Stimulated activated effector memory CD8-positive, alpha-beta T cell treated with anti-CD3 and anti-CD28 coated beads, Interleukin-12 subunit alpha, Interleukin-12 subunit beta, amount 100 ng/mL, for 72 hours (primary cell): ENCODE data around the gene SLC2A3.
"Not testable (repeated sequence)": the region's sequence is repeated elsewhere in the genome, so short reads cannot be mapped to it uniquely, and the experiment has no call there.

ENCODE experiments used
- ATAC-seq: fragments of 150-1000 bp; cut with Tn5 transposase; 2 replicates; pipeline ENCODE4 v1.10.0; 2021
- DNase-seq, 2 donors: peaks; one replicate each; pipeline ENCODE4 v3.0.0; 2021 to 2022; ENCODE audit warnings: low spot score in 2 of 2
- H3K27ac Mint-ChIP-seq: one replicate; pipeline ENCODE4 v1.8.0; 2022; ENCODE audit warnings: mild to moderate bottlenecking, mixed read lengths
- H3K36me3 Mint-ChIP-seq: one replicate; pipeline ENCODE4 v1.8.0; 2022; ENCODE audit warnings: mild to moderate bottlenecking, mixed read lengths
- H3K4me1 Mint-ChIP-seq: one replicate; pipeline ENCODE4 v1.8.0; 2022; ENCODE audit warnings: mixed read lengths
- H3K4me3 Mint-ChIP-seq: one replicate; pipeline ENCODE4 v1.8.0; 2022; ENCODE audit warnings: mild to moderate bottlenecking, mixed read lengths
- H3K9me3 Mint-ChIP-seq: one replicate; pipeline ENCODE4 v1.8.0; 2022; ENCODE audit warnings: mixed read lengths

The SLC2A3 gene

DNA sequence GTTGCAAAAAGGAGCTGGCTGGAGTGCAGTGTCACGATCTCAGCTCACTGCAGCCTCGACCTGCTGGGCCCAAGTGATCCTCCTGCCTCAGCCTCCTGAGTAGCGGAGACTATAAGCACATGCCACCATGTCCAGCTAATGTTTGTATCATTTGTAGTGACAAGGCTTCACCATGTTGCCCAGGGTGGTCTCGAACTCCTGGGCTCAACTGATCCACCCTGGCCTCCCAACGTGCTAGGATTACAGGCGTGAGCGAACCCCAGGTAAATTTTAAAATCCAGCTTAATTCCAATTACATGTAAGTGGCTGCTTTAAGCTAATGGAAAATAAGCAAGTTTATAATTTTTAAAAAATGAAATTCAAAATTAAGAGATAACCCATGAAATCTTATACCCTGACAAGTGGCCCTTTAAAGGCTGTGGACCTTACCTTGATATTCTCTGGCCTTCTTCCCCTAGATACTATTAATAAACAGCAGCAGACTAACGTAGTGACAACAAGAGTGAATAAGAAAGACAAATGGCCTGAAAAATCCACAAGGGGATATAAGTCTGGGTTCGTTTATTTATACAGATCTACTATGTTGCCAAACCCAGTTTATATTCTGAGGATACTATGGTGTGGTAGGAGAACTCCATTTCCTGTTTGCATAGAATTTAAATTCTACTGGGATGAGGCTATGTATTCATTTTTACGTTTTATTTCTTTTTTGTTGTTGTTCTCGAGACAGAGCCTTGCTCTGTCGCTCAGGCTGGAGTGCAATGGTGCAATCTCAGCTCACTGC lies 25.6 kb upstream of the SLC2A3 start:
- no peak for DNase-seq
- Mint-ChIP-seq H3K4me3 (peak overlapping the region; percentile 75), H3K27ac (peak overlapping the region; percentile 75), H3K9me3 (no peaks in the 10 kb centered on the region), H3K4me1 (peaks cover 40% of the 10 kb centered on the region), H3K36me3 (peaks cover 42% of the 10 kb centered on the region)
- no peak for ATAC-seq

DNA sequence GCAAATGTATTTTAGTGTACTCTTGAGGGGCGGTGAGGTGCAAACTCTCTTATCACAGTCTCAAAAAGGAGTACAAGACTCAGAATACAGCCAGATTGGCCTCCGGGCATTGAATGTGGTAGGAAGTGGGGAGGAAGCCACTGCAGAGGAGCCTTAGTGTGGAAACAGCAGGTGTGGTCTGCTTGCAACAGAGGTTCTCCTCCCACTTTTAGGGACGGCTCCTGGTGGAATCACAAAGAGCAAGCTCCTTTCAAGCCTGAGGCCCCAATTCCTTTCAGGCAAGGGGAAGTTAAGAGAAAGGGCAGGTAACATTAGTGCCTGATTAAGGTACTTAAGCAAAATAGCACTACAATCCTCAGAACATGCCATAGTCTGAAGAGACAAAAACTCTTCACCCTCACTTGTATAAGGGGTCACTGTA lies 23.7 kb upstream of the SLC2A3 start:
- Mint-ChIP-seq H3K27ac (peak overlapping the region; percentile 75), H3K4me1 (peaks cover 38% of the 10 kb centered on the region), H3K36me3 (peaks cover 26% of the 10 kb centered on the region), H3K4me3 (peak overlapping the region; percentile 75), H3K9me3 (no peaks in the 10 kb centered on the region)
- ATAC-seq (peak; percentile 51), DNase-seq (peak in 1 of 2 donors; percentile 72)

DNA sequence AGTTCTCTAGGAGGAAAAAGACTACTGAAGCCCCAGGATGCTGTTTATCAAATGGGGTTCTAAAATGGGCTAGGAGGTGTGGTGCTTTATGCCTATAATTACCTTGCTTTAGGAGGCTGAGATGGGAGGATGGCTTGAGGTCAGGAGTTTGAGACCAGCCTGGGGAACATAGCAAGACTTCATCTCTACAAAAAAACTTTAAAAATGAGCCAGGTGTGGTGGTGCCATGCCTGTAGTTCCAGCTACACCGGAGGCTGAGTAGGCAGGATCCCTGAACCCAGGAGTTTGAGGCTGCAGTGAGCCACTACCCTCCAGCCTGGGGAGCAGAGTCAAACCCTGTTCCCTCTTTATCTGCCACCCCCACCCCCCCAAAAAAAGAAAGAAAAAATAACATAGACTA lies 23.3 kb upstream of the SLC2A3 start:
- DNase-seq (peak in 1 of 2 donors; percentile 58), ATAC-seq (no peak)
- H3K4me1 Mint-ChIP-seq: peaks cover 38% of the 10 kb centered on the region
- H3K9me3 Mint-ChIP-seq: no peaks in the 10 kb centered on the region
- peak overlapping the region; percentile 75 for H3K4me3 Mint-ChIP-seq
- peak overlapping the region; percentile 75 for H3K27ac Mint-ChIP-seq
- peaks cover 21% of the 10 kb centered on the region for H3K36me3 Mint-ChIP-seq

DNA sequence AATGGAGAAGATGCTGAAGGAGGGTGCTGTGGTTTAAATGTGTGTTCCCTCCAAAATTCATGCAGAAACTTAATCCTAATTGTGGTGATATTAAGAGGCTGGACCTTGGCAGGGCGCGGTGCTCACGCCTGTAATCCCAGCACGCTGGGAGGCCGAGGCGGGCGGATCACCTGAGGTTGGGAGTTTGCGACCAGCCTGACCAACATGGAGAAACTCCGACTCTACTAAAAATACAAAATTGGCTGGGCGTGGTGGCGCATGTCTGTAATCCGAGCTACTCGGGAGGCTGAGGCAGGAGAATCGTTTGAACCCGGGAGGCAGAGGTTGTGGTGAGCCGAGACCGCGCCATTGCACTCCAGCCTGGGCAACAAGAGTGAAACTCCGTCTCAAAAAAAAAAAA lies 18.9 kb upstream of the SLC2A3 start:
- not testable (repeated sequence) for H3K4me3 Mint-ChIP-seq, DNase-seq, H3K36me3 Mint-ChIP-seq, ATAC-seq, H3K27ac Mint-ChIP-seq, H3K9me3 Mint-ChIP-seq
- peaks cover 21% of the 10 kb centered on the region for H3K4me1 Mint-ChIP-seq

DNA sequence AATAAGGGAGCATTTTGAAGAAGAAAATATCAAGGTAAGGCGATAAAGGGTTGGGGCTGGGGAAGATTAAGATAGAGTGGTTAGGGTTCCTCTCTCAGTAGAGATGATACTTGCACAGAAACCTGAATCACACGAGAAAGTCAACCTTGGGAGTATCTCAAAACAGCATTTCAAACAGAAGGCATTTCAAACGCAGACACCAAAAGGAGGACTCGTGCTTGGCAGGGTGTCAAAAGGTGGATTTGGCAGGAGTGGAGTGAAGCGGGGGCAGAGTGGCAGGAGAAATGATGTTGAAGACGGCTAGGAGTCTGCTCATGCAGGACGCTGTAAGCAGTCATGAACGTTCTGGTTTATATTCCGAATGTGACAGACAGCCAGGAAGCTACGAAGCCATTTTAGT lies 18.4 kb upstream of the SLC2A3 start:
- DNase-seq, H3K9me3 Mint-ChIP-seq, H3K36me3 Mint-ChIP-seq, H3K27ac Mint-ChIP-seq, ATAC-seq, H3K4me3 Mint-ChIP-seq: not testable (repeated sequence)
- H3K4me1 Mint-ChIP-seq: peaks cover 16% of the 10 kb centered on the region

DNA sequence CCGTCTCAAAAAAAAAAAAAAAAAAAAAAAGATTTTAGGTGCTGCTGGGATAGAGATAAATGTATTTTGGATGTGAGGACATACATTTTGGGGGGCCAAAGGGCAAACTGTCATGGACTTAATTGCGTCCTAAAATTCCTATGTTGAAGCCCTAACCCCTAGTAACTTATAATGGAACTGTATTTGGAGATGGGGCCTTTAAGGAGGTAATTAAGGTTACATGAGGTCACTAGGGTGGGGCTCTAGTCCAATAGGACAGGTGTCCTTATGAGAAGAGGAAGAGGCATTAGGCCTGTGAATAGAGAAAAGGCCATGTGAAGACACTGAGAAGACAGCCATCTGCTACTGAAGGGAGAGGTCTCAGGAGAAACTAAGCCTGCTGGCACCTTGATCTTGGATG lies 17.9 kb upstream of the SLC2A3 start:
- ATAC-seq, H3K36me3 Mint-ChIP-seq: not testable (repeated sequence)

DNA sequence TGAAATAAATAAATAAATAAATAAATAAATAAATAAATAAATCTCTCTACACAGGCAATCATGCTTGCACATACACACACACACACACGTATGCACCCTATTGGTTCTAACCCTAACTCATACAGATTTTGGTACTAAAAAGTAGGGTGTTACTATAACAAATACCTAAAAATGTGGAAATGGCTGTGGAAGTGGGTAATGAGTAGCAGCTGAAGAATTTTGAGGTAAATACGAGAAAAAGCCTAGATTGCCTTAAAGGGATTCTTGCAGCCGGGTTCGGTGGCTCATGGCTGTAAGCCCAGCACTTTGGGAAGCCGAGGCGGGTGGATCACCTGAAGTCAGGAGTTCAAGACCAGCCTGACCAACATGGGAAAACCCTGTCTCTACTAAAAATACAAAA lies 15.7 kb upstream of the SLC2A3 start:
- Mint-ChIP-seq H3K36me3 (no peaks in the 10 kb centered on the region), H3K9me3 (no peaks in the 10 kb centered on the region), H3K4me3 (no peak overlapping the region), H3K4me1 (peaks cover 6% of the 10 kb centered on the region), H3K27ac (no peak overlapping the region)
- ATAC-seq (no peak), DNase-seq (no peak)

More for the DNA sequence above, 17.9 kb upstream of the SLC2A3 start:
- not testable (repeated sequence) for H3K9me3 Mint-ChIP-seq, DNase-seq, H3K27ac Mint-ChIP-seq, H3K4me3 Mint-ChIP-seq
- peaks cover 14% of the 10 kb centered on the region for H3K4me1 Mint-ChIP-seq

DNA sequence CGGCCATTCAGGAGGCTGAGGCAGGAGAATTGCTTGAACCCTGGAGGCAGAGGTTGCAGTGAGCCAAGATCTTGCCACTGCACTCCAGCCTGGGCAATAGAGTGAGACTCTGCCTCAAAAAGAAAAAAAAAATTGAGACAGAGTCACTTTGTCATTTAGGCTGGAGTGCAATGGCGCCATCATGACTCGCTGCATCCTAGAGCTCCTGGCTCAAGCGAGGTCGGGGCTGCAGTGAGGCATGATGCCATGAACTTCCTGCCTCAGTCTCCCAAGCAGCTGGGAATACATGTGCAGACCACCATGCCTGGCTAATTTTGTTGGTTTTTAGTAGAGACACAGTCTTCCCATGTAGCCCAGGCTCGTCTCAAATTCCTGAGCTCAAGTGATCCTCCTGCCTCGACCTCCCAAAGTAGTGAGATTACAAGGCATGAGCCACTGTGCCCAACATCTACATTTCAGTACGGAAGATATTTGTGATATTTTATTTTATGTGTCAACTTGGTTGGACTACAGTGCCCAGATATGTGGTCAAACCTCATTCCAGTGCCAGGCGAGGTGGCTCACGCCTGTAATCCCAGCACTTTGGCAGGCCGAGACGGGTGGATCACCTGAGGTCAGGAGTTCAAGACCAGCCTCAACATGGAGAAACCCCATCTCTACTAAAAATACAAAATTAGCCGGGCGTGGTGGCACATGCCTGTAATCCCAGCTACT lies 14.4 kb upstream of the SLC2A3 start:
- ATAC-seq, H3K9me3 Mint-ChIP-seq, H3K4me1 Mint-ChIP-seq, DNase-seq, H3K27ac Mint-ChIP-seq, H3K4me3 Mint-ChIP-seq, H3K36me3 Mint-ChIP-seq: not testable (repeated sequence)

DNA sequence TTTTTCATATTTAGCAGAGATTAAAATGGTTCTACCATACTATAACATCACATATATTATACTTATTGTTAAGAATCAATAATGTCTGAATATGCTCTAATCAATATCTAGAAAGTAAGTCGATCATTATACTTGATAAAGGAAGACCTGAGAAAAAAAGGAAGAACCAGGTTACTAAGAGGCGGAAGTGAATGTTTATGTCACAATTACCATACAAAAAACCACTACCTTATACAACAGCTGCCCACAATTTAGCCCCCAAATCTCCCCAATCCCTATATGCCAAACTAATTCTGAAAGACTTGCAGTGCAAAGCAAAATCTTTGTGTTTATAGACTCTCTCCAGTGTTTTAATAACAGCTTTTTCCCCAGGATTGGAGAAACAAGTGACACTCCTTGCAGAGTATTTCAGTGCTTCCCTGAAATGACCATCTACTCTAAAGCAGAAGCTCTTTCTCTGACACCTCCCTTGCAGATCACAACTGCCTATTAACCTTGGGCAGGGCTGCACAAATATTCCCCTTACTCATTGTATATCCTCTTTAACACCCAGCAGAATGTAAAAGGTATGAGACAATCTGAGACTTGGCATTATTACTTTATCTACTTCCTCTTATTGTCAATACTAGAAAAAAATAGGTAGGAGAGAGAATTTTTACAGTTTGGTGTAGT lies 12.7 kb upstream of the SLC2A3 start:
- Mint-ChIP-seq H3K27ac (peak overlapping the region; percentile 6), H3K4me3 (no peak overlapping the region), H3K36me3 (no peaks in the 10 kb centered on the region), H3K4me1 (peaks cover 6% of the 10 kb centered on the region), H3K9me3 (no peaks in the 10 kb centered on the region)
- DNase-seq: no peak
- peak; percentile 47 for ATAC-seq

DNA sequence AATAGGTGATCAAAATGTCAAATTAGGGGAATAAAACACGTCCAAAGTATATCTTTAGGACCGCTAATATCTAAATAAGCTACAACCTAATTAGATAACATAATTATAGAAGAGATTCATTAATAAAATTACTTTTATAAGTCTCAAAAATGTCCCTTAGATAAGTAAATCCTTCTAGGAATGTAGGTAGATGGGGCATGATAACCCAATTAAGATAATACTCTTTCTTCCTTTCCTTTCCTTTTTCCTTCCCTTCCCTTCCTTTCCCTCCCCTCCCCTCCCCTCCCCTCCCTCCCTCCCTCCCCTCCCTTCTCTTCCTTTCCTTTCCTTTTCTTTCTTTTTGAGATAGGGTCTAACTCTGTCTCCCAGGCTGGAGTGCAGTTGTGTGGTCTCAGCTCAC lies 11.0 kb upstream of the SLC2A3 start:
- Mint-ChIP-seq H3K36me3 (no peaks in the 10 kb centered on the region), H3K27ac (no peak overlapping the region), H3K4me1 (peaks cover 6% of the 10 kb centered on the region), H3K4me3 (no peak overlapping the region), H3K9me3 (no peaks in the 10 kb centered on the region)
- DNase-seq: no peak
- ATAC-seq: no peak

DNA sequence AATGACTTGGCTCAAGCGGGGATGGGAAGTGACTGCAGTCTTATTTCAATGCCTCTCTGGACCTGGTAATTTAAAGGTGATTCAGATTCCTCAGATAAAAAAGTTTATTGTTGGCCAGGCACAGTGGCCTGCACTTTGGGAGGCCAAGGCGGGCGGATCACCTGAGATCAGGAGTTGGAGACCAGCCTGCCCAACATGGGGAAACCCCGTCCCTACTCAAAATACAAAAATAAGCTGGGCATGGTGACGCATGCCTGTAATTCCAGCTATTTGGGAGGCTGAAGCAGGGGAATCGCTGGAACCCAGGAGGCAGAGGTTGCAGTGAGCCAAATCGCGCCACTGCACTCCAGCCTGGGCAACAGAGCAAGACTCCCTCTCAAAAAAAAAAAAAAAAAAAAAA lies 8.8 kb upstream of the SLC2A3 start:
- not testable (repeated sequence) for H3K36me3 Mint-ChIP-seq, H3K4me3 Mint-ChIP-seq, H3K9me3 Mint-ChIP-seq, H3K27ac Mint-ChIP-seq, DNase-seq, H3K4me1 Mint-ChIP-seq, ATAC-seq

DNA sequence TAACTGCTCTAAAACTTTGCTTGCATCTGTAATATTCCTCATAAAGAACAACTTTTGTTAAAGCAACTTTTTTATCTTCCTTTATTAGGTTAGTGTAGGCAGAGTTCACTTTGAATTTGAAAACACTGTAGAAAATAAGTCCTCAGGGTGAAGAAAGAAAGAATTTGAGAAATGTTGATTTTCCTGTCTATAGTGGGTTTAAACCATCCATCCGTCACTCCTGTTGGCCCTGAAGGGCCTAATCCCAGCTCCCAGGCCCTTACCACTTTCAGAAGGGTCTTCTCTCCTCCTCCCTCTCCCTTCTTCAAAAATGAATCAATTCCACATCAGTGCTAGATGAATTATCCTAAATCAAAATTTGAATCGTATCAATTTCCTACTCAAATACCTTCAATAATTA lies 4.9 kb upstream of the SLC2A3 start:
- ATAC-seq: no peak
- H3K27ac Mint-ChIP-seq: no peak overlapping the region
- no peaks in the 10 kb centered on the region for H3K36me3 Mint-ChIP-seq
- peaks cover 8% of the 10 kb centered on the region for H3K4me1 Mint-ChIP-seq
- no peaks in the 10 kb centered on the region for H3K9me3 Mint-ChIP-seq
- no peak overlapping the region for H3K4me3 Mint-ChIP-seq
- no peak for DNase-seq

DNA sequence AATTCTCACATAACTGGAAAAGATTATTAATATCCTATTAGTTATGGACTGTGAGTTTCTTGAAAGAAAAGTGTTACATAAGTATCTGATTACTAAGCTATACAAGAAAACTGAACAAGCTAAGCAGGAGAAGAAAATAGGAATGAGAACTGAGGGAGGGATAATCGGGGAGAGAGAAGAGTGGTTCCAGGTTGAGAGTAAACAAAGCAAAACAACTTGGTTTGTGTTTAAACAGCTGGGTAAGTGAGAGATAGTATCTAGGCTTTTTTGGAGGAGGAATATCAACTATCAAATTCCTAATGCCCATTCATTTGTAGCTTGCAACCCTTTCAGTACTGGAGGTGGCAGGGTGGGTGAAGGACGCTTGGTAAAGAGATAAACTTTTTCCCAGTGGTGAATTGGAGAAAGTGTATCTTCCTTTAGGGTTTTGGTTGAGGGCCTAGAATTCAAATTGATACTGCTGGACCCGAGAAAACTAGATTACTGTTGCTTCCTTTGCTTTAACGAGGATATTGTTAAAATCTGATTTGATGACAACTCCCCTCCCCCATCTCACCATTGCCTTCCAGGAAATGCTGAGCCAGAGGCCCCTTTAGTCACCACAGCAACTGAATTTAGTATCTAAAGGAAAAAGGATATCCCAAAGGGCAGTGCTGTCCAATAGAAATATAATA lies 2.0 kb upstream of the SLC2A3 start:
- no peaks in the 10 kb centered on the region for H3K36me3 Mint-ChIP-seq
- H3K27ac Mint-ChIP-seq: peak overlapping the region; percentile 4
- H3K4me1 Mint-ChIP-seq: peaks cover 8% of the 10 kb centered on the region
- peak overlapping the region; percentile 45 for H3K4me3 Mint-ChIP-seq
- DNase-seq (peak in 1 of 2 donors; percentile 61), ATAC-seq (no peak)
- no peaks in the 10 kb centered on the region for H3K9me3 Mint-ChIP-seq

DNA sequence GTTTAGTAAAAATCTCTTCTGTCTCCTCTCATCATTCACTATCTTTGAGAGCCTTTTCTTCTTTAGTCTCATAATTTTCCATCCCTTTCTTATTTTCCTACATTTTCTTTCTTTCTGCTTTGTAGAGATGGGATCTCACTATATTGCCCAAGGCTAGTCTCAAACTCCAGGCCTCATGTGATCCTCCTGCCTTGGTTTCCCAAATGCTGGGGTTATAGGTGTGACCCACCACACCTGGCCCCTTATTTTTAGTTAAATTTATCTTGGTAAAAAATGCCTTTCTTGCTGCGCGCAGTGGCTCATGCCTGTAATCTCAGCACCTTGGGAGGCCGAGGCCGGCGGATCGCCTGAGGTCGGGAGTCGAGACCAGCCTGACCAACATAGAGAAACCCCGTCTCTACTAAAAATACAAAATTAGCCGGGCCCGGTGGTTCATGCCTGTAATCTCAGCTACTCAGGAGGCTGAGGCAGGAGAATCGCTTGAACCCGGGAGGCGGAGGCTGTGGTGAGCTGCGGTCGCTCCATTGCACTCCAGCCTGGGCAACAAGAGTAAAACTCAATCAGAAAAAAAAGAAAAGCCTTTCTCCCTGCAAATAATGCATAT lies 996 bp downstream of the SLC2A3 start:
- no peak overlapping the region for H3K4me3 Mint-ChIP-seq
- peaks cover 25% of the 10 kb centered on the region for H3K4me1 Mint-ChIP-seq
- no peaks in the 10 kb centered on the region for H3K9me3 Mint-ChIP-seq
- DNase-seq: peak in 1 of 2 donors; percentile 56
- H3K27ac Mint-ChIP-seq: no peak overlapping the region
- no peak for ATAC-seq
- no peaks in the 10 kb centered on the region for H3K36me3 Mint-ChIP-seq
